ENCODE data around the gene ARFGEF2. TPM values are rescaled to one million over a fixed set of nuclear protein-coding genes. Genes with fewer than 3 reads are reported as not detected.

The ARFGEF2 gene
- total and polyA plus RNA-seq, 2 of the 8 experiments (the other 6 are each of a cell fraction or from before 2014, with no cell fraction given): 8.1 to 21.8 TPM

- TF ChIP-seq CTCF (IDR thresholded peaks at IDR 0.05; ENCODE audit: control extremely low read depth in 1 of 3, insufficient read depth in 1 of 3, low read depth in 1 of 3, low read length in 3 of 3) (no peak), TBP (IDR thresholded peaks at IDR 0.05; ENCODE audit: low read depth, low read length) (peak; percentile 25; the same call in 1 of the 2 replicates), GABPA (IDR thresholded peaks at IDR 0.05; ENCODE audit: borderline replicate concordance, insufficient read depth, low read length) (no peak), SIN3A (conservative IDR thresholded peaks at IDR 0.05 in 1 of 2, IDR thresholded peaks at IDR 0.05 in 1 of 2; ENCODE audit: low read depth in 1 of 2, low read length in 2 of 2) (no peak; a peak in 1 of 4 replicates), NANOG (IDR thresholded peaks at IDR 0.05; ENCODE audit: insufficient read depth, low read depth, low read length, poor library complexity, severe bottlenecking) (peak; percentile 6), E2F6 (IDR thresholded peaks at IDR 0.05) (no peak), POLR2AphosphoS5 (IDR thresholded peaks at IDR 0.05; ENCODE audit: low read depth, low read length) (peak; percentile 81), BACH1 (IDR thresholded peaks at IDR 0.05; ENCODE audit: low read length) (no peak), CBX5 (IDR thresholded peaks at IDR 0.05; ENCODE audit: low read depth, low read length) (no peak), POU5F1 (IDR thresholded peaks at IDR 0.05; ENCODE audit: low read depth, low read length) (no peak), TAF1 (IDR thresholded peaks at IDR 0.05; ENCODE audit: low read depth, low read length) (peak; percentile 92), SIX5 (IDR thresholded peaks at IDR 0.05; ENCODE audit: low read depth, low read length) (no peak), TAF7 (optimal IDR thresholded peaks at IDR 0.05; ENCODE audit: borderline replicate concordance, low read depth, low read length) (peak; percentile 72), TCF12 (IDR thresholded peaks at IDR 0.05; ENCODE audit: low read depth, low read length) (no peak), PHF8 (conservative IDR thresholded peaks at IDR 0.05; ENCODE audit: low read depth, low read length) (peak; percentile 93), TEAD4 (IDR thresholded peaks at IDR 0.05; ENCODE audit: low read depth, low read length) (no peak), BCL11A (IDR thresholded peaks at IDR 0.05; ENCODE audit: low read depth in 2 of 2, low read length in 2 of 2) (no peak)
Measured at GRCh38 chr20:48921168-48921882, at the start of gene ARFGEF2 (continued).

All from H1 (cell line).